ENCODE results near the gene NMRK2. TPM values are rescaled to one million over a fixed set of nuclear protein-coding genes. Genes with fewer than 3 reads are reported as not detected.

The NMRK2 gene
- total and polyA plus RNA-seq, 2 experiments from 2014 or later = 0.95 TPM; not detected in 1

DNA sequence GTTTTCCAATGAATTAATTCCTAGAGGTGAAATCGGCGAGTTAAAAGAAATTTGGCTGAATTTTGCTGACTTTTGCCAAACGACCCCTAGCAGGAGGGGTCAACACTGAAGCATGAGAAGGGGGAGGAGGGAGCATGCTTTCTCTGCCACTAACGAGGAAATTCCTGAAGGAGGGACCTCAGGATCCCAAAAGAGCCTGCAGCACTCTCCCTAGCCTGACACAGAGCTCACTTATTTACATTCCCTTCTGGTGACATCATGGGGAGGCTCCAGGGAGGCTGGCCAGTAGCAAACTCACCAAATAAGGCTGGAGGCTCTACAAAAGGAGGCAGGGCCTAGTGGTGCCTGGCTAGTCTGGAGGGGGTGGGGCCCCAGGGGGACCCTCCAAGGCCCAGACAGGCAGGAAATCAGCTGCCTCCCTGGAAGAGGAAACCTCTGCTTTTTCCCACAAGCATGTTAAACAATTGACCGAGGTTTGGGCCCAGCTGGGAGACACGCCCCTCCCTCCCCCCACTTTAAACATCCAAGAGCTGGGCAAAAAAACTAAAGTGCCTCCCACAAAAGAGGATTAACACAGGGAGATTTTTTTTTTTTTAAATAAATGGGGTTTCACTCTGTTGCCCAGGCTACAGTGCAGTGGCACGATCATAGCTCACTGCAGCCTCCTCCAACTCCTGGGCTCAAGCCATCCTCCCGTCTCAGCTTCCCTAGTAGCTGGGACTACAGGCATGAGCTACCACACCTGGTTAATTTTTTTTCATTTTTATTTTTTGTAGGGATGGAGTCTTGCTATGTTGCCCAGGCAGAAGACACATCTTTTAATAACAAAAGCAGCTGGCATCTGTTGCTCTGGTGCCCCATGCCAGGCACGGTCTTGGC is 35.9 kb downstream of the NMRK2 start:
- Histone ChIP-seq H3K36me3 (replicated peaks; ENCODE audit: insufficient read depth, low read depth) (no peaks in the 10 kb centered on the region), H3K4me3 (peak overlapping the region; percentile 83), H3K9me3 (ENCODE audit: low read depth) (no peaks in the 10 kb centered on the region), H2AFZ (no peak overlapping the region), H3K27me3 (no peaks in the 10 kb centered on the region), H3K27ac (peak overlapping the region; percentile 92), H3K9me2 (replicated peaks; ENCODE audit: insufficient read depth) (no peaks in the 10 kb centered on the region), H3K4me2 (peak overlapping the region; percentile 97), H3K79me2 (peaks cover 53% of the 10 kb centered on the region), H4K20me1 (ENCODE audit: insufficient read depth, poor library complexity, severe bottlenecking) (peaks cover 38% of the 10 kb centered on the region), H3K4me1 (ENCODE audit: insufficient read depth) (peaks cover 16% of the 10 kb centered on the region)
- TF ChIP-seq EZH2phosphoT487 (IDR thresholded peaks at IDR 0.05; ENCODE audit: low read depth, severe bottlenecking, unreplicated experiment) (no peak), EZH2 (IDR thresholded peaks at IDR 0.05; ENCODE audit: borderline replicate concordance) (no peak)
- TF ChIP-seq, protein P1, sequence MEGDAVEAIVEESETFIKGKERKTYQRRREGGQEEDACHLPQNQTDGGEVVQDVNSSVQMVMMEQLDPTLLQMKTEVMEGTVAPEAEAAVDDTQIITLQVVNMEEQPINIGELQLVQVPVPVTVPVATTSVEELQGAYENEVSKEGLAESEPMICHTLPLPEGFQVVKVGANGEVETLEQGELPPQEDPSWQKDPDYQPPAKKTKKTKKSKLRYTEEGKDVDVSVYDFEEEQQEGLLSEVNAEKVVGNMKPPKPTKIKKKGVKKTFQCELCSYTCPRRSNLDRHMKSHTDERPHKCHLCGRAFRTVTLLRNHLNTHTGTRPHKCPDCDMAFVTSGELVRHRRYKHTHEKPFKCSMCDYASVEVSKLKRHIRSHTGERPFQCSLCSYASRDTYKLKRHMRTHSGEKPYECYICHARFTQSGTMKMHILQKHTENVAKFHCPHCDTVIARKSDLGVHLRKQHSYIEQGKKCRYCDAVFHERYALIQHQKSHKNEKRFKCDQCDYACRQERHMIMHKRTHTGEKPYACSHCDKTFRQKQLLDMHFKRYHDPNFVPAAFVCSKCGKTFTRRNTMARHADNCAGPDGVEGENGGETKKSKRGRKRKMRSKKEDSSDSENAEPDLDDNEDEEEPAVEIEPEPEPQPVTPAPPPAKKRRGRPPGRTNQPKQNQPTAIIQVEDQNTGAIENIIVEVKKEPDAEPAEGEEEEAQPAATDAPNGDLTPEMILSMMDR (IDR thresholded peaks at IDR 0.05; ENCODE audit: poor library complexity) = no peak
- DNase-seq (ENCODE audit: low spot score) = peak; percentile 96
- 21% methylated on average over 9 of the region's 9 CpGs for WGBS (ENCODE audit: low lambda C conversion rate, missing lambda C conversion rate)

DNA sequence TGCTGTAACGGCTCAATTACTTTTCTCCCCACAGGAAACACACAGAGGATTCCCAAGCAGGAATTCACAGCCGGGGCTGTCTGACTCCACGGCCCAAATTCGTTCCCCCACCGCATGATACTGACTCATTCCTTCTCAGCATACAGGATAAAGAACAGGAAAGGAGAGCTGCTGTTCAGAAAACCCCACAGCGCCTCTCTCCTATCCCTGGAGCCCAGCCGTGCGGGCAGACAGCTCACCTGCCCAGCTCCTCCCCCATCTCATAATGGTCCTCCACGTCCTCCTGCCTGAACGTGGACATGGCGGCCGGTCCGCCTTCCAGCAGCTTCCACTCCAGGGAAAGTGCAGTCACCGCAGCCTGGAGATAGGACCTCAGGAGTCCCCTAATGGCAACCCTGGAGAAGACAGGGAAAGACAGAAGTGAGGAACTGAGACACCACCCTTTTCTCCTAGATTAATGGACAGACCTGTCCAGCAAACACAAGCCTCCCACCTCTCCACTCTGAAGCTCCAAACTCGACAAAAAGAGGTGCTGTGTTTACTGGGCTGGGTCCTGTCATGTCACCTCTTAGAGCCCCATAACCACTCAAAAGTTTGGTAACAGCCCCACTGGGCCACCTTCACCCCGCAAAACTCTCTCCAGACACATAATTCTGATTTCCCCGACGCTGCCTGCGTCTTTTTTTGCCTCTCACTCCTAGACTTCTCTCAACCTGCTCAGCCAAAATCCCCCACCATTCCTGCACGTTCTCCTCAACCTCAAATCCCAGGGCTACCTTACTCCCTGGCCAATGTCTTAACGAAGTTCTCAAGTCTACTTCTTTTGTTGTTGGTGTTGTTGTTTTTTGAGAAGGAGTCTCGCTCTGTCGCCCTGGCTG is 36.8 kb downstream of the NMRK2 start:
- H3K4me1 ChIP-seq (ENCODE audit: insufficient read depth) = peaks cover 16% of the 10 kb centered on the region
- peak overlapping the region; percentile 97 for H3K4me2 ChIP-seq
- DNase-seq (ENCODE audit: low spot score) = peak; percentile 85
- WGBS (ENCODE audit: low lambda C conversion rate, missing lambda C conversion rate) = 5% methylated on average over 23 of the region's 23 CpGs
- peaks cover 38% of the 10 kb centered on the region for H4K20me1 ChIP-seq (ENCODE audit: insufficient read depth, poor library complexity, severe bottlenecking)
- H3K36me3 ChIP-seq (replicated peaks; ENCODE audit: insufficient read depth, low read depth) = no peaks in the 10 kb centered on the region
- peak overlapping the region; percentile 83 for H3K4me3 ChIP-seq
- peak overlapping the region; percentile 92 for H3K27ac ChIP-seq
- no peaks in the 10 kb centered on the region for H3K9me2 ChIP-seq (replicated peaks; ENCODE audit: insufficient read depth)
- TF ChIP-seq EZH2 (IDR thresholded peaks at IDR 0.05; ENCODE audit: borderline replicate concordance) (no peak), EZH2phosphoT487 (IDR thresholded peaks at IDR 0.05; ENCODE audit: low read depth, severe bottlenecking, unreplicated experiment) (no peak)
- TF ChIP-seq, protein P1 (IDR thresholded peaks at IDR 0.05; ENCODE audit: poor library complexity) = peak; percentile 32
- H3K9me3 ChIP-seq (ENCODE audit: low read depth) = no peaks in the 10 kb centered on the region
- peaks cover 51% of the 10 kb centered on the region for H3K79me2 ChIP-seq
- no peak overlapping the region for H2AFZ ChIP-seq
- H3K27me3 ChIP-seq = no peaks in the 10 kb centered on the region

DNA sequence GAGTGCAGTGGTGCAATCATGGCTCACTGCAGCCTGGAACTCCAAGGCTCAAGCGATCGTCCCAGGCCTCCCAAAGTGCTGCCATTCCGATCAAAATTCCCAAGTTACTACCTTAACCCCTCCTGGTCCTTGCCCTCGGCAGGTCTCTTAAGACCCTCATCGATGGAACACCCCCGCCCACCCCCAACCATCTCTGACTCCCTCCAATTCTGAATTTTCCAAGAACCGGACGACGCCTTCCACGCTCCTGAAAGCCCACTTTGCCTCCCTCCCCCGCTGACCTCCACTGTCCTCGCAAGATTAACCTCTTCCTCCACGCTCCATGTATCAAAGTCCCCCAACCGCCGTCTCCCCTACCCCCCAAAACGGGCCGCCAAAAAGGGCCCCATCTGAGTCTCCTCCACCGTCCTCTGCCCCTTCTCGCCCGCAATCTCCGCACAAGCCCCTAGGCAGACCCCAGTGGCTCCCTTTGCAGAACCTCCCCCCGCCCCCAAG is 37.5 kb downstream of the NMRK2 start:
- H4K20me1 ChIP-seq (ENCODE audit: insufficient read depth, poor library complexity, severe bottlenecking) = peaks cover 39% of the 10 kb centered on the region
- no peaks in the 10 kb centered on the region for H3K9me2 ChIP-seq (replicated peaks; ENCODE audit: insufficient read depth)
- peaks cover 45% of the 10 kb centered on the region for H3K79me2 ChIP-seq
- H3K27ac ChIP-seq = peak overlapping the region; percentile 92
- DNase-seq (ENCODE audit: low spot score) = no peak
- no peaks in the 10 kb centered on the region for H3K36me3 ChIP-seq (replicated peaks; ENCODE audit: insufficient read depth, low read depth)
- H3K9me3 ChIP-seq (ENCODE audit: low read depth) = no peaks in the 10 kb centered on the region
- peaks cover 16% of the 10 kb centered on the region for H3K4me1 ChIP-seq (ENCODE audit: insufficient read depth)
- peak overlapping the region; percentile 83 for H3K4me3 ChIP-seq
- 2% methylated on average over 11 of the region's 22 CpGs for WGBS (ENCODE audit: low lambda C conversion rate, missing lambda C conversion rate)
- no peaks in the 10 kb centered on the region for H3K27me3 ChIP-seq
- H2AFZ ChIP-seq = no peak overlapping the region
- TF ChIP-seq, protein P1 (IDR thresholded peaks at IDR 0.05; ENCODE audit: poor library complexity) = no peak
- TF ChIP-seq EZH2 (IDR thresholded peaks at IDR 0.05; ENCODE audit: borderline replicate concordance) = no peak
- no peak for TF ChIP-seq EZH2phosphoT487 (IDR thresholded peaks at IDR 0.05; ENCODE audit: low read depth, severe bottlenecking, unreplicated experiment)
- H3K4me2 ChIP-seq = peak overlapping the region; percentile 97
